Activated T-cell treated with anti-CD3 and anti-CD28 coated beads for 1 hour (primary cell): Measurements from ENCODE around the gene PDE10A.

Source experiments
- DNase-seq: peaks from one replicate; pipeline ENCODE4 v3.0.0-alpha.2; 2020; ENCODE audit warnings: low read depth

Gene PDE10A

GRCh38 chr6:165678429-165678828 is 15.4 kb upstream of the PDE10A start:
- no peak for DNase-seq

GRCh38 chr6:165677091-165677490 is 14.1 kb upstream of the PDE10A start:
- no peak for DNase-seq

DNA sequence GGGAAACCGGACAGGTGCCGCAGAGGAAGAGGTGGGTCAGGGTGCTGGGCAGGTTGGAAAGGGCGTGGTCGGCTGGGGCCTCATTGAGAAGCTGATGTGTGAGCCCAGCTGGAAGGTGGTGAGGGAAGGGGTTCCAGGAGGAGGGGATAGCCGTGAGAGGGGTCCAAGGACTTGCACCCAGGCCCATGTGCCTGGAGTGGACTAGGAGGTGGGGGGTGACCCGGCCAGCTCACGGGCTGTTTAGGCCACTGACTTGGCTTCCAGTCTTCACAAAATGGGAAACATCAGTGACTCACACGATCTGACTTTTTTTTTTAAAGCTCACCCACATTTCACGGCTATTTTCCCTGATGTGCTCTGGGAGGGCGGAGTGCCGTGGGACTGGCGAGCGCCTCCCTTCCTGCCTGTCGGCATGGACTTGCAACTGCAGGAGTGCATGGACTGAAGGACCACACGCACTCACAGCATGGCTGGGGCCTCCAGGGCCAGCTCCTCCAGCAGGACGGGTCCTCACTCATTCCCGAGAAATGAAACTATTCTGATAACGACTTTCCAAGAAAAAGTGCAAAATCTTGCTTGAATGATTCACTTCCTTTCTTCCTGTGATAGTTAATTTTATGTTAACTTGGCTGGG is 13.5 kb upstream of the PDE10A start:
- no peak for DNase-seq

DNA sequence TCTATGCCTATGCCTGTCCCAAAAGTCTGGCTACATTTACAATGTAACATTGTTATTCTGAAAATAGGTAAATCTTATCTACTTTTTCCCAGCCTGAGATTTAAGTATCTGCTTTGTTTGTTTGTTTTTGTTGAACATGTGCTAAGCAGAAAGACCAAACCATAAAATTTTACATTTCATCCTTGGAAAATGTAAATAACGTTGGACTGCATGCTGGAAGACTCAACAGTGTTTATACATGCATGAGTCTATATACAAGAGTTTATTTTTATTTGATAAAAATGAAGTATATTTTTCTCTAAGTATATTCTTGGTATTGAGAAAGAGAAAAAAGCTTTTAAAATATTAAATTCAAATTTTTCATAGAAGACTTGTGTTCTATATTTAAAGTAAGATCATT is 12.1 kb upstream of the PDE10A start:
- no peak for DNase-seq

DNA sequence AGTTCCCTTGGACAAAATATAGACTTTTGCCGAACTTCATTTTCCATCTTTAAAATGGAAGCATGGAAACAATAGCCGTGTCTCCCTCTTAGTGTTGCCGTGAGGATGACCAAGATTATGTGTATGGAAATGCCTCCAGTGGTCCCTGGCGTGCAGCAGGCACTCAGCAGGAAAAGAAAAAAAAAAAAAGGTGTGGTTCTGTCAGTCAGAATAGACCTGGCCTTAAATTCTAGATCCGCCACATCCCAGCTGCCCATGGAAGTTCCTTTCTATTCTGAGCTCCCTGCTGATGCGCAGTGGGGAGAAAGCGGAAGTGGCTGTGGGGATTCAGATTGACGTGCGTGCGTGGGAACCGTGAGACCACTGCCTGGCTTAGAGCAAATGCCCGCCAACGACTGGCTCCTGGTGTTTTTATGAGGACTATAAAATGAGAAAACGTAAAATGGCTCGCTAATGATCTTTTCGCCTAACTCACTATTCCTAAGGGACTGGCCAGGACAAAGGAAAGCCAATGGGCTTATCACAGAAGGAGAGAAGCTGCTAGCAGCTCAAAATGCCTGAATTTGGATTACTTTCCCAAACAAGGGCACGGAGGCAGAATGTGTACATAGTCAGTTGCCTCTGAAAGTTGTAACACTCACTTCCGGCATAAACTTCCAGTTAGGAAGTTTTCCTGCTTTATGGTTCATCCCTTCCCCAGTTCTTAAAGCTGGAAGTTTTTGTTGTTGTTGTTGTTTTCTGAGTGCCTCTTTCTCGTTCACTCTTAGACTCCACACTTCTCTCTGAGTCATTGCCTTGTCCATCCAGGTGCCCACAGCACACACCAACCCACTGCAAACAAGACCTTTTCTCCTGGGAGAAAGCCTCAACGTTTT is 11.4 kb upstream of the PDE10A start:
- no peak for DNase-seq

DNA sequence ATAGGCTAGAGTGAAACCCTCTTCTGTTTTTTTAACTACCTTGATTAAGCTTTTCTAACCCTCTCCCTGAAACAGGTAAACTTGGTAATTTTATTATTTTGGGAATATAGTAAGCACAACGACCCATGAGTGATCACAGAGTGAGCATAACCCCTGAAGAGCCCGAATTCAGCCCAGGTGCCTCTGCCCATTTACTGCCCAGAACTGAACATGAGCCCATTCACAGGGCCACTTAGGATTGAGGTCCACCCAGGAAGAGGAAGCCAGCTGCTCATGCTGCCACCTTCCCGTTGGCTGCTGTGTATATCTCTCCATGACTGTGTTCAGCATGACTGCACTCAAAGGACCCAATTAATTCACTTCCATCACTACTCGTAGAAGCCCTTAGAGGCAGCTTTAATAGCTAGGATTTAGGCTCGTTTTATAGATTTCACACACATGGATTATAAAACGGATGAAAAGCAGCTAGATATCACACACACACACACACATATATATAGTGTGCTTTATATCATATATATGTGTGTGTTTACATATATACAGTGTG is 8.3 kb upstream of the PDE10A start:
- DNase-seq: no peak

- DNase-seq: no peak
Measured at GRCh38 chr6:165668951-165669350, 5.9 kb upstream of the PDE10A start.

GRCh38 chr6:165665384-165665672 is 2.3 kb upstream of the PDE10A start:
- no peak for DNase-seq

- DNase-seq: no peak
Measured at GRCh38 chr6:165664559-165665383, 1.7 kb upstream of the PDE10A start.

DNA sequence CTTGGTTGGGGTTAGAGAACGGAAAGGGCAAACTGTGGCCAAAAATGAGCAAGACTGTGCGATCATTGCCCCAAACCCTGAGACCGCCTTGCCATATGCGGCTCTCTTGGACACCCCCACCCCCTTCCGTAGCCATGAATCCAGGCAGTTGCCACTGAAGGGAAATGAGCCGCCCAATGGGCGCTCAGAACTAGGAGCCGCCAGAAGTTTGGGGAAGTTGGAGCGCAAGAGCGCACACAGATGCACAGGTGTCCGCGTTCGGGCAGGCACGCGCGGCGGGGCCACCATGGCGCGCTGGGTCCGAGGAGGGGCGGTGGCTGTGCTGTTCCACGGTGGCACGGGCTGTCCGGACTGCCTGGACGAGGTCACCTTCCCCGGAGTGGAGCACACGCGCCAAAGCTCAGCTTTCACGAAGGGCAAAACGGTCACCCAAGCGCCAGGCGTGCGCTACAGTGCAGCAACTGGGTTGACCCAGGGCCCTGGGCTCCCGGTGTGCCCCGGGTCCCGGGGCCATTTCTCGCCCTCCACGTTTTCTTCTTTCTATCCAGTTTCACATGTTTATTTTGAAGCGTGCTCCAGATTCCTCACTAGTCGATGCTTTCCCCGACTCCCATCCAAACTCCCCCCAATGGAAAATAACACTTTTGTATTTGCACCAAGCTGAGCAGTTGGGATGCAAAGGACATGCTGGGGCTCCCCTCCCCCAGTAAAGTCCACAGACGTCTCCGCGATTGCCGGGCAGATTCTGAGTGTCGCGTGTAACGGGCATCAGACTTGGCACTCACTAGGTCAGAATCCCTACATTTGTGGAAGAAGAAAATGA is 906 bp upstream of the PDE10A start:
- no peak for DNase-seq

DNA sequence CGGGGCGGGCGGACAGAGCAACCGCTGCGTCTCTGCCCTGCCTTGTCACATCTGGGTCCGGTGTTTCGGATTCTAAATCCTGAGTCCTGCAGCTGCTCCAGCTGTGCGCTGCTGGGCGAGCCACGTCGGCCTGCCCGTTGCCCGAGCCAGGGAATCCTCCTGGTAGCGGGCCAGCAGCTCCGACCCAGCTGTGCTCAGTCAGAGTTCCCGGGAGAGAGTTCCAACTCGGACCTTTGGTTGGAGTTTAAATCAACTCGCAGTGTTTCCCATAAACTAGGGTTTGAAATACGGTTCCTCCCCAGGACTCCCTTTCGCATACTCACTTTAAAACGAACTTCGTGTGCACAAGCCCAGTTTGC is 315 bp upstream of the PDE10A start:
- DNase-seq: no peak

- no peak for DNase-seq
Measured at GRCh38 chr6:165662041-165662748, 846 bp downstream of the PDE10A start.

- DNase-seq: no peak
Measured at GRCh38 chr6:165661664-165662025, 1.4 kb downstream of the PDE10A start.

DNA sequence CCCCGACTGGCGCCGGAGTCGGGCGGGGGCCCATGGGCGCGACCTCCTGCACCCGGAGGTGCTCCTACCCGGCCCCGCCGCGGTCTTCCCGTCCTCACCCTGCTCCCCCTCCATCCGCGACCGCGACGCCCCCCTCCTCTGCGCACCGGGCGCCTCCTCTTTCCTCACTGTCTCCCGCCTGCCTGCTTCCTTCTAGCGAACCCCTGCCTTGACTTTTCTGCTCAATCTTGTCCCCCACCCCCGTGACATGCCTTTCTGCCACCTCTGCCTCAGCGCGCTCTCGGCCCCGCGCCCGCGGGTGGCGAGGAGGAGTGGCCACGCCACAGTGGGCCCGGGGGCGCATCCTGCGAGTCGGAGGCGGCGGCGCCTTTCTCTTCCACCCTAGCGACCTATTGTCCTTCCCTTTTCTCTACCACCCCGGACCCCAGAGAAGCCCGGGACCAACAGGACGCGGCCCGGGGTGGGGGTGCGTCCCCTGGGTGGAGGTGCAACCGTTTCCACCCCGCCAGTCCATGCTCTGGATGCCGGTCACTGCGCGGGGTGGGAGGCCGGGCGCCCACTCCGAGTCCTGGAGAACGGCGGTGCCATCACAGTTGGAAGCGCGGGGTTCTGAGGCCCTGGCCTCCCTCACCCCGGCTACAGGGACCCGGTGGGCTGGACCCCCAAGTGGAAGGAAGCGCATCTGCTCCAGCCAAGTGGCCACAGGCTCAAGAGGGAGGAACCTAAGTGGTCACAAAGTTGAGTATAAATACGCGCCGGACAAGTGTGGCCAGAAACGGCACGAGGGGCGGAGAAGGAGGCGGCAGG is 2.0 kb downstream of the PDE10A start:
- DNase-seq: no peak

DNA sequence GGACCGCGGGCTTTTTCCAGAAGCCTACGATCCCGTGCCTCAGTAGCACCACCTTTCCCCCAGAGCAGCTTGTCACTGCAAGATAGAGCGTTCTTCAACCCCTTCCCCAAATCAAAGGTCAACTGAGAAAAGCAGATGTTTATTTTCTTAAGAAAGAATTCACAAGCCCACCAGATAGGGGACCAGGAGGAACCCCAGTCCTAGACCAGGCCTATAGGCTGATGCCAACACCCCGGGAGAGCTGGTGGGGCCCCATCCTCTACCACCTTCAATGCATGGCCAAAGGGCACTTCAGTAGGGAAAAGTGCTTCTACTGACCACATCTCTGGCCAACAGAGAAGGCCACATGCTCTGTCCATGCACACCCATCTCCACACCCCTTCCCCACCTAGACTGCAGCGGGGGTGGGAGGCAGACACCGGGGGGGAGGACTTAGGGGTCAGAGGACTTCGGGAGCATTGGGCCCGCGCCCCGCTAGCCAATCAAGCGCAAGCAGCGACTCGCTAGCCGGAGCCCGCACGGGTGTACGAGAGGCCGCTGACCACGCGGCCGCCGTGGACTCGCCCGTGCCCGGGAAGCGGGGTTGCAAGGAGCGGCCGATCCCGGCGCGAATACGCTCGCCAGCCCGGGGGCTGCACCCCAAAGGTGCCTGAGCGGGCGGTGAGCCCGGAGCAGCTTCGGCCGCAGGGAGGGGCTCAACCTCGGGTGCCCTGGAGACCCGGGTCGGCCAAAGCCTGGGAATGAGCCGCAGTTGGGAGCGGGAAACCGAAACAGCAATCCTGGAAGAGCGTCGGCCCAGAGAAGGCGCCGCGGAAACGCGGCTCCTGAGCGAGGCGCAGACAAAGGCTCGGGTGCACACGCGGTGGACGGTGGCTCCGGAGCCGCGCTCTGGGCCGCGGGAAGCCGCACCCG is 2.8 kb downstream of the PDE10A start:
- DNase-seq: no peak

GRCh38 chr6:165658395-165659058 is 4.5 kb downstream of the PDE10A start:
- no peak for DNase-seq

DNA sequence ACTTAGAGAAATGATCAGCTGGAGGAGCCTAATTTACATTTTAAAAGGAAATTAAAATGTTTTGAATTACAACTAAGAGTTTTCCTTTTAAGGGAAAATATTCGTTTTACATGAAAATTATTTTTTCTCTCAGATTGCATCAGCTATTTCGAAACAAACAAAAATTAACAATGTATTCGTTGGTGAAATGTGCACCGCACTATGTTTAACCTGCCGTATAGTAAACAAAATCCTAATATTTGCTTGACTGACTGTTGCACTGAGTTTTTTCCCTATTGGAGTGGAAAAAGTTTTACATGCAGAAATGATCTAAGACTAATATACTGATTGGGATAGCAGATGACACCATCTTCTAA is 5.7 kb downstream of the PDE10A start:
- no peak for DNase-seq

GRCh38 chr6:165656581-165657324 is 6.3 kb downstream of the PDE10A start:
- no peak for DNase-seq
